LNCAP (cell line): Measurements from ENCODE around the gene CDYL2.

ENCODE experiments used
- TF ChIP-seq, protein P1 (sequence below): fragments of 450-650 bp; IDR thresholded peaks from 2 replicates; pipeline ENCODE4 v1.5.1; 2017; ENCODE audit warnings: mild to moderate bottlenecking

CDYL2 gene

DNA sequence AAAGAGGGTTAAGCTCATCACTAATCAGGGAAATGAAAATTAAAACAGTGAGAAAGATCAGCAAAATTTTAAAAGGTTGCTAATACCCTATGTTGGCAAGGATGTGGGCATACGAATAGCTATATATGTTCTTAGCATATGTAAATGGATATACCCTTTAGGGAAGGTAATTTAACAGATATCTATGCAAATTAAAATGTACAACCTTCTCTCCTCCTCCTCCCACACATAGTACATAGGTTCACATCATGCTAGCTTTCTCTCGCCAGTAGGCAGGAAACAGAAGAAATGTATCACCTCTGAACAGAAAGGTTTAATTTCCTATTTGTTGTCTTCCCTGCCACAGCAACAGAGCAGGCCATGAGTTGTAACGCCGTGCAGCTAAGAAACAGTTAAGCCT, 103.8 kb downstream of the CDYL2 start:
- TF ChIP-seq, protein P1, sequence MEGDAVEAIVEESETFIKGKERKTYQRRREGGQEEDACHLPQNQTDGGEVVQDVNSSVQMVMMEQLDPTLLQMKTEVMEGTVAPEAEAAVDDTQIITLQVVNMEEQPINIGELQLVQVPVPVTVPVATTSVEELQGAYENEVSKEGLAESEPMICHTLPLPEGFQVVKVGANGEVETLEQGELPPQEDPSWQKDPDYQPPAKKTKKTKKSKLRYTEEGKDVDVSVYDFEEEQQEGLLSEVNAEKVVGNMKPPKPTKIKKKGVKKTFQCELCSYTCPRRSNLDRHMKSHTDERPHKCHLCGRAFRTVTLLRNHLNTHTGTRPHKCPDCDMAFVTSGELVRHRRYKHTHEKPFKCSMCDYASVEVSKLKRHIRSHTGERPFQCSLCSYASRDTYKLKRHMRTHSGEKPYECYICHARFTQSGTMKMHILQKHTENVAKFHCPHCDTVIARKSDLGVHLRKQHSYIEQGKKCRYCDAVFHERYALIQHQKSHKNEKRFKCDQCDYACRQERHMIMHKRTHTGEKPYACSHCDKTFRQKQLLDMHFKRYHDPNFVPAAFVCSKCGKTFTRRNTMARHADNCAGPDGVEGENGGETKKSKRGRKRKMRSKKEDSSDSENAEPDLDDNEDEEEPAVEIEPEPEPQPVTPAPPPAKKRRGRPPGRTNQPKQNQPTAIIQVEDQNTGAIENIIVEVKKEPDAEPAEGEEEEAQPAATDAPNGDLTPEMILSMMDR, result no peak

DNA sequence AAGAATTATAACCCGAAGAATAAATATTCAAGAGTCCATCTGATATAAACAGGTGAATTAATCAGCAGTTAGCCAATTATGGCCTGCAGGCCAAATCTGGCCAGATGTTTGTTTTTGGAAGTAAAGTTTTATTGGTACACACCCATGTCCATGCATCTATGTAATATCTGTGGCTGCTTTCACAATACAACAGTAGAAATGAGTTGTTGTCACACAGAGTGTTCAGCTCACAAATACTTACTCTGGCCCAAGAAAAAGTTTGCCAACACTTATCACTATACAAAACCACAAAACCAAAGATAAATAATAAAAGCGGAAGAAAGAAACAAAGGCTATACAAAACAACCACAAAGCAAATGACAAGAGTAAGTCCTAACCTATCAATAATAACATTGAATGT, 109.4 kb downstream of the CDYL2 start:
- TF ChIP-seq, protein P1, result no peak

DNA sequence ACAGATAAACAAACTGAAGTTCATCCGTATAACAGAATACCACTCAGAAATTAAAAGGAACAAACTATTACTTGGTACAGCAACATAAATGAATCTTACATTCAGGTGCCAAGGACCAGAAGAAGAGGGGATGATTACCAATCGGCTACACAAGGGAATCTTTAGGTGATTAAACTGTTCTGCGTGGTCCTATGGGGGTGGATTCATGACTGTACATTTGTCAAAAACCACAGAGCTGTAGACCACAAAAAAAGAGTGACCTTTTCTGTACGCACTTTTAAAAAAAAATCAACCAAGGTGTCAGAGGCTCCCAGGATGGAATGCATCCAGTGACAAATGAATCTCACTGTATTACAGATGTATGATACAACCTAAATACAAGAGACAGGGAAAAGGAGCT, 110.8 kb downstream of the CDYL2 start:
- TF ChIP-seq, protein P1, result no peak

DNA sequence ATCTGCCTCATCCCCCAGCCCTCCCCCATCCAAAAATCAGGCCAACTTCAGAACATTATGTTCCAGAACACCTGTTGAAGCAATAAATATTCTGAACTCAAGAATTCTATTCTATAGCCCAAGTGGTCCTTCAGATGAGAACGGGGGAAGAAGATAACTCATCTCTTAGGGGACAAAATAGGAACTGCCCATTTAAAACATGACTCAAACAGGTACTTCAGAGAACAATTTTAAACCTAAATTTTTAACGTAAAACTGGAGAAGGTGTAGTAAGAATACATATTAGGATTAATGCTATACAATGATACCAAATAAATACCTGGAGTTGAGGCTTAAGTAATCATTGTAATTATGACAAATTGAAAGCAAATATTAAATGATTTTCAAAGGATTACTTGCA, 112.1 kb downstream of the CDYL2 start:
- TF ChIP-seq, protein P1, result no peak

DNA sequence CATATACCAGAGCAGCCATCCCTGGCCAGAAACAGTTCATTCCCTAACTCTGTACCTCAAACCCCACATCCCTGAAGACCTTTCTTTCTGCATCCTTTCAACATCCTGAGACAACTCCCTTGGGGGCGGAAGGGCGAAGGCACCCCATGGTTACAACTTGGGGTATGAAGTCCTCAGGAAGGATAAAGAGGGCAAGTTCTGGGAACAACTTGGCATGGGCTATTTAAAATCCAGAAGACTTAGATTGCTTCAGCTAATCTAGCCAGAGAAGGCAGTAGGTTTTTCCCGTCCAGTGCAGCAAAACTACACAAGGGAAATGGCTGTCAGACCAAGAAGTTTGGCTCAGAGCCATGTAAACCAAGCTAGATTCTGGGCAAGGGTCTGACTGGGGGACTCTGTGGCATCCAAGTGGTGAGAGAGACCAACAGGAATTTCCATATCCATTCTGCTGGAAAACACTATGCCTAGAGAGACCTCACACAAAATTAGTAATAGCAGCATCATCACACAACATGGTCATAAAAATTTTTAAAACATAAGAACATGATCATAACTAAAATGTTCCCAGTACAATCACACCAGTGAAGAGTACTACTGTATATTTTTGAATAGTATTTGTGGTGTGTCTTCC, 113.2 kb downstream of the CDYL2 start:
- TF ChIP-seq, protein P1, result no peak

DNA sequence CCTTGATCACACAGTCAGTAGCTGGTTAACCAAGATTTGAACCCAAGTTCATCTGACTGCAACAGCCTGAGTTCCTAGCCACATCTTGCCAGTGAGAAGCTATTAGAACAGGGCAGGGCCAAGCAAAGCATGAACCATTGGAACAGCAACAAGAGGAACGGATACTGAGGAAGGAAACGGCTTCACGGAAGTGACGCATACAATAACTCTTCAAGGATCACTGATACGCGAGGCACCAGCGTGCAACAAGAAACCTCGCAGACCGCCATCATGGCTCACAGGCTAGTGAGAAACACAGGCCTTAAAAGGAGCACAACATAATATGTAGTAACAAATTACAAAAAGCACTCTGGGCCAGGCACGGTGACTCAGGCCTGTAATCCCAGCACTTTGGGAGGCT, 114.9 kb downstream of the CDYL2 start:
- TF ChIP-seq, protein P1, result no peak

DNA sequence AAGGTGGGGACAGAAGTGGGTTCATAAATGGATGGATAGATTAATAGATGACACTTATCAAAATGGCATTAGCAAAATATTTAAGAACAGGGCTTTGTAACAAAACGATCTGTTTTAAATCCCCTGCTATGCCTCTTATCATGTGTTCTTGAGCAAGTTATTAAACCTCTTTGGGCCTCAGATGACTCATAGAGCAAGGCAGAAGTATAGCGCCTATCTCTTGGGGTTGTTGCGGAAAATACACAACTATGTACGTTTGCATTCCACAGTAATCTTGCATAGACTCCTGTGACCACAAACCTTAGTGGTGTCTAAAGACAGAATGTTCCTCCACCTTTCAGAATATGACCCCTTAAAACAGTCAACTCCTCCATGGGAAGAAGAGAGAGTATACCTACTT, 116.8 kb downstream of the CDYL2 start:
- TF ChIP-seq, protein P1, result no peak

DNA sequence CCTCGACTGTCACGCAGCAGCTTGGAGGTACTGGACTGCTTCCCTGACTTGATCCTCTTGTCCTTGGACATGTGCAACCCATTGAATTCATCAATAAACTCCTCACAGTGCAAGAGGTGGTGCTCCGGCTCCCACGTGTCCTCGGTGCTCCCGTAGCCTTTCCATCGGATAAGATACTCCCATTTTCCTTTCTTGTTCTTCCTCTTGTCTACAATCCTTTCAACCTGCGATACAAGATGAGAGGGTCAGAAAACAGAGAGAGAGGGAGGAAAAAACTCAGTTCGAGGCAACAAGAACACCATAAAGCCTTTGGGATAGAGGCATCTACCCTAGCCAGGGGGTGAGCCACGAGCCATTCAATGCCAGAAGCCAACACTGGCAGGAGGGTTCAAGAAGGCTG, 119.5 kb downstream of the CDYL2 start:
- TF ChIP-seq, protein P1, result no peak
